Measurements from ENCODE around the gene C10orf143.

GRCh38 chr10:130136226-130137089, 25.8 kb upstream of the C10orf143 start, which contains the start of gene GLRX3:
- TF ChIP-seq POLR2A (IDR thresholded peaks at IDR 0.05): peak in 1 of 2 donors; percentile 85
- TF ChIP-seq, protein P1, sequence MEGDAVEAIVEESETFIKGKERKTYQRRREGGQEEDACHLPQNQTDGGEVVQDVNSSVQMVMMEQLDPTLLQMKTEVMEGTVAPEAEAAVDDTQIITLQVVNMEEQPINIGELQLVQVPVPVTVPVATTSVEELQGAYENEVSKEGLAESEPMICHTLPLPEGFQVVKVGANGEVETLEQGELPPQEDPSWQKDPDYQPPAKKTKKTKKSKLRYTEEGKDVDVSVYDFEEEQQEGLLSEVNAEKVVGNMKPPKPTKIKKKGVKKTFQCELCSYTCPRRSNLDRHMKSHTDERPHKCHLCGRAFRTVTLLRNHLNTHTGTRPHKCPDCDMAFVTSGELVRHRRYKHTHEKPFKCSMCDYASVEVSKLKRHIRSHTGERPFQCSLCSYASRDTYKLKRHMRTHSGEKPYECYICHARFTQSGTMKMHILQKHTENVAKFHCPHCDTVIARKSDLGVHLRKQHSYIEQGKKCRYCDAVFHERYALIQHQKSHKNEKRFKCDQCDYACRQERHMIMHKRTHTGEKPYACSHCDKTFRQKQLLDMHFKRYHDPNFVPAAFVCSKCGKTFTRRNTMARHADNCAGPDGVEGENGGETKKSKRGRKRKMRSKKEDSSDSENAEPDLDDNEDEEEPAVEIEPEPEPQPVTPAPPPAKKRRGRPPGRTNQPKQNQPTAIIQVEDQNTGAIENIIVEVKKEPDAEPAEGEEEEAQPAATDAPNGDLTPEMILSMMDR (IDR thresholded peaks at IDR 0.05): no peak
